GM21390 (cell line): ENCODE measurements around the gene CSTPP1.

ENCODE experiments used
- ATAC-seq: cut with Tn5 transposase; IDR thresholded peaks from one replicate; pipeline ENCODE4 v1.9.1; 2021; ENCODE audit not compliant: unreplicated experiment

CSTPP1 gene

GRCh38 chr11:47125083-47125482, 188.5 kb downstream of the CSTPP1 start:
- ATAC-seq = no peak

GRCh38 chr11:47127213-47127612, 190.7 kb downstream of the CSTPP1 start:
- ATAC-seq = no peak

- ATAC-seq = no peak
These were observed 194.0 kb downstream of the CSTPP1 start for GRCh38 chr11:47130543-47130942.

GRCh38 chr11:47131136-47131535, 194.6 kb downstream of the CSTPP1 start:
- ATAC-seq = no peak

- ATAC-seq = no peak
These were observed 195.9 kb downstream of the CSTPP1 start for GRCh38 chr11:47132490-47132889.

- no peak for ATAC-seq
These were observed 196.4 kb downstream of the CSTPP1 start for GRCh38 chr11:47132981-47133380.

GRCh38 chr11:47136327-47136726, 199.8 kb downstream of the CSTPP1 start:
- no peak for ATAC-seq

GRCh38 chr11:47136921-47137320, 200.4 kb downstream of the CSTPP1 start:
- no peak for ATAC-seq

GRCh38 chr11:47137476-47137875, 200.9 kb downstream of the CSTPP1 start:
- ATAC-seq = no peak

GRCh38 chr11:47139878-47140277, 203.3 kb downstream of the CSTPP1 start:
- no peak for ATAC-seq

- ATAC-seq = no peak
These were observed 206.8 kb downstream of the CSTPP1 start for GRCh38 chr11:47143322-47143721.

GRCh38 chr11:47144541-47144940, 208.0 kb downstream of the CSTPP1 start:
- no peak for ATAC-seq

- no peak for ATAC-seq
These were observed 210.7 kb downstream of the CSTPP1 start for GRCh38 chr11:47147250-47147649.

- no peak for ATAC-seq
These were observed 211.1 kb downstream of the CSTPP1 start for GRCh38 chr11:47147681-47148080.

GRCh38 chr11:47148270-47148669, 211.7 kb downstream of the CSTPP1 start:
- ATAC-seq = no peak

- ATAC-seq = no peak
These were observed 212.5 kb downstream of the CSTPP1 start for GRCh38 chr11:47148903-47149531.

GRCh38 chr11:47149782-47150181, 213.2 kb downstream of the CSTPP1 start:
- ATAC-seq = no peak

GRCh38 chr11:47152126-47152952, 215.8 kb downstream of the CSTPP1 start:
- ATAC-seq = no peak

- ATAC-seq = no peak
These were observed 216.7 kb downstream of the CSTPP1 start for GRCh38 chr11:47152953-47153950.

- no peak for ATAC-seq
These were observed 218.3 kb downstream of the CSTPP1 start for GRCh38 chr11:47154616-47155570.
